GM12874 (cell line): ENCODE data around the gene CDC45.

Experiments
- TF ChIP-seq, protein P1 (sequence below): IDR thresholded peaks from 2 replicates; pipeline ENCODE4 v1.5.1; 2011; ENCODE audit warnings: low read depth, mild to moderate bottlenecking, control low read depth, low read length, moderate library complexity; ENCODE audit not compliant: insufficient read depth

The CDC45 gene

DNA sequence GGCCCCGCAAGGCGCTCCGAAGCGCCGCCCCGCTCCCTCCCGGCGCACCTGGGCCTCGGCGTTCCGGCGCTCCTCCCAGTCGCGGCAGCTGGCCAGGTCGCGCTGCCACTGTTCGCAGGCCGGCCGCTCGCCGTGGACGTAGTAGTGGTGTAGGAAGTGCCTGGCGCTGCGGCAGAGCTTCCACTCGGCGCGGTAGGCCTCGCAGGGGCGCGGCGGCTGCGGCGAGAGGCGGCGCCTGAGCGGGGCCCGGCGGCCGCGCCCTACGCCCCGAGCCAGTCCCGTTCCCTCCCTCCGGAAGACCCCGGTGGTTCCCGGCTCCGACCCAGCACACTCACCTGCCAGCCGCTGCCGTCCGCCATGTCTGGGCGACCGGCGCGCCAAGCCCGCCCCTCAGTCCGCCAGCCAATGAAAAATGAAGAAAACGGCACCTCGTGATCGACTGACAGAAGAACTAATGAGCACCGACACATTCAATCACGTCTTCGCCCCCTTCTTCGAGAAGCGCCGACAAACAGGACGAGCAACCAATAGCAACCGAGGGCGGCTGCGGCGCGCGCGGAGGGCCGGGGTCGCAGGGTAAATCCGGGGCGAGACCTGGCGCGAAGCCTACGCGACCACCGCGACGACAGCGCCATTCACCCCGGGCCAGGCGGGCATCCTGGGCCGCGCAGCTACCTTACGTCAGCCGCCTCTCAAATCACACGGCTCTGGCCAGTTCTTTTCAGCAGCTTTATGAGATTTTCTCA, 32.2 kb upstream of the CDC45 start, which contains the start of gene C22orf39:
Gene C22orf39 (minus strand): TSS at position 382 of the 746 bp plus-strand sequence. CDS start 23 bp downstream, at position 359.
- TF ChIP-seq, protein P1, sequence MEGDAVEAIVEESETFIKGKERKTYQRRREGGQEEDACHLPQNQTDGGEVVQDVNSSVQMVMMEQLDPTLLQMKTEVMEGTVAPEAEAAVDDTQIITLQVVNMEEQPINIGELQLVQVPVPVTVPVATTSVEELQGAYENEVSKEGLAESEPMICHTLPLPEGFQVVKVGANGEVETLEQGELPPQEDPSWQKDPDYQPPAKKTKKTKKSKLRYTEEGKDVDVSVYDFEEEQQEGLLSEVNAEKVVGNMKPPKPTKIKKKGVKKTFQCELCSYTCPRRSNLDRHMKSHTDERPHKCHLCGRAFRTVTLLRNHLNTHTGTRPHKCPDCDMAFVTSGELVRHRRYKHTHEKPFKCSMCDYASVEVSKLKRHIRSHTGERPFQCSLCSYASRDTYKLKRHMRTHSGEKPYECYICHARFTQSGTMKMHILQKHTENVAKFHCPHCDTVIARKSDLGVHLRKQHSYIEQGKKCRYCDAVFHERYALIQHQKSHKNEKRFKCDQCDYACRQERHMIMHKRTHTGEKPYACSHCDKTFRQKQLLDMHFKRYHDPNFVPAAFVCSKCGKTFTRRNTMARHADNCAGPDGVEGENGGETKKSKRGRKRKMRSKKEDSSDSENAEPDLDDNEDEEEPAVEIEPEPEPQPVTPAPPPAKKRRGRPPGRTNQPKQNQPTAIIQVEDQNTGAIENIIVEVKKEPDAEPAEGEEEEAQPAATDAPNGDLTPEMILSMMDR = no peak

- TF ChIP-seq, protein P1 = no peak
These were observed 31.6 kb upstream of the CDC45 start for GRCh38 chr22:19448076-19448607.

GRCh38 chr22:19448739-19449421, 30.8 kb upstream of the CDC45 start:
- TF ChIP-seq, protein P1 = no peak

DNA sequence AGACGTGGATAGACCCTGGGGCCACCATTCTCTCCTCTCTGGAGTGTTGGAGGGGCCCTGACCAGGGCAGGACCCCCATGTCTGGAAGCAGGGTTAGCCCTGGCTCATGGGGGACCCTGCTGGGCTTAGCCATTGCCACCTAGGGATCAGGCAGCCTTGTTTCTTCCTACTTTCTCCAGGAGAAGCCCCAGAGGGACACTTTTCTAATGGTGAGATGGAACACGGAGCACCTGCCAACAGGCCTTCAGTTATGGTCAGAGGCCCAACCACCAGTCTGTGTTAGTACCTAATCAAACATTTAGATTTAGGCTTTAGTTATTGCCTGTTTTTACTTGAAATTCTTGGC, 30.3 kb upstream of the CDC45 start:
- TF ChIP-seq, protein P1 = no peak

- TF ChIP-seq, protein P1 = no peak
These were observed 29.2 kb upstream of the CDC45 start for GRCh38 chr22:19450363-19451175.

DNA sequence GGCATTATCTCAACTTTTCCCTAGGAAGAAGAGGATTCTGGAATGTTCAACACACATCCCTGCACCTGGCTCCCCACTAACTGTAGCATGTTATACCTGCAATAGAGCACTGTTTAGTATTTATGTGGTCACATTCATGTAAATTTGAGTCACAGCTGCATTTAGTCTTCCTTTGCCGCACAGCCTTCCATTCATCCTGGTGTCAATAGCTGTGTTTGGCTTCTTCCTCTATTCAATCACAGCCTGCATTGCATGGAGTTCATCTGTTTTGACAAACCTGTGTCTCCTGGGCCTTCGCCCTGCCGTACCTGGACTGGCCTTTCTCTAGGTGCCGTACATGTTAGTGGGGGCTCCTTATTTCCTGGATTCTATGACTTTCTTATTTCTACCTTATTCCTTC, 28.1 kb upstream of the CDC45 start:
- TF ChIP-seq, protein P1 = no peak

DNA sequence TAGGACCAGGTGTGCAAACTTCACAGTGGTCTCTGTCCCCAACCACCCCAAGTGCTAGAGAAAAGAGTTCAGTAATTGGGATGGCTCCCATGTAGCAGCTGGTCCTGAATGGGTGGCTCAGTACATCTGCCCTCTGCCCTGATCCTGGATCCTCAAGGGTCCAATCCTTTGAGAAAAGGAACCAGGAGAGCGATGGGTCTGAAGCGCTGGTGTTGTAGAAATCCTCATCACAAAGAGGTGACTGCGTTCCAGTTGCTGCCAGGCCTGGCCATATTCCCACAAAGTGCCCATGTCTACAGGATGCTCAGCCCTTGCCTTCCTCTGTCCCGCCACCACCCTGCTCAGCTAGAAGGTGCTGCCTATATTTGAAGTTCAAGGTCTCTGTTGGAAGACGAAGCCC, 26.0 kb upstream of the CDC45 start:
- TF ChIP-seq, protein P1 = no peak
